T1000 (cell line): ENCODE measurements around the gene MEF2B.
A peak's percentile ranks its signal among the peaks of the same experiment; 100 is the strongest.
"Not testable (repeated sequence)": the region's sequence is repeated elsewhere in the genome, so short reads cannot be mapped to it uniquely, and the experiment has no call there.

Source experiments
- DNase-seq: peaks from one replicate; lab custom pipeline; 2025; ENCODE audit warnings: mixed read lengths; lab: John Stamatoyannopoulos, UW

MEF2B gene

DNA sequence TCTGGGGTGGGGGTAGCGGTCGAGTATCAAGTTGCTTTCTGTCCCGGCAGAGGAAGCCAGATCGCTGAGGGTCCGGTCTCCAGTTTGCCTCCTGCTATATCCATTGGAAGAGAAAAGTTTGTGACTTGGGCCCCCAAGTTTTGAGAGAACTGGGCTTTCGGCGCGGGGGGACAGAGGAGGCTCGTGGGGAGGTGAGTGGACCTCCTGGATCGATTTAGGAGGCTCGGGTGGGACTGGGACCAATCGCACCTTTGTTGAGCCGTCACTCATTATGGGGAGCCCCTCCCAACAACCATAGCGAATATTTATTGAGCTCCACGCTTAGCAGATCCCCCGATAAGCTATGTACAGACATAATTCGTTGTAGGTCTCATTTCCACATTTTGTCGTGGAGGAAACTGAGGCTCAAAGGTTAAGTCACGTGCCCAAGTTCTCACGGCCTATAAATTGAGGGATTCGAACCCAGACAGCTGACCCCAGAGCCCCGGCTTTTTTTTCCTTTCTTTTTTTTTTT, 22.9 kb upstream of the MEF2B start:
- DNase-seq: no peak

DNA sequence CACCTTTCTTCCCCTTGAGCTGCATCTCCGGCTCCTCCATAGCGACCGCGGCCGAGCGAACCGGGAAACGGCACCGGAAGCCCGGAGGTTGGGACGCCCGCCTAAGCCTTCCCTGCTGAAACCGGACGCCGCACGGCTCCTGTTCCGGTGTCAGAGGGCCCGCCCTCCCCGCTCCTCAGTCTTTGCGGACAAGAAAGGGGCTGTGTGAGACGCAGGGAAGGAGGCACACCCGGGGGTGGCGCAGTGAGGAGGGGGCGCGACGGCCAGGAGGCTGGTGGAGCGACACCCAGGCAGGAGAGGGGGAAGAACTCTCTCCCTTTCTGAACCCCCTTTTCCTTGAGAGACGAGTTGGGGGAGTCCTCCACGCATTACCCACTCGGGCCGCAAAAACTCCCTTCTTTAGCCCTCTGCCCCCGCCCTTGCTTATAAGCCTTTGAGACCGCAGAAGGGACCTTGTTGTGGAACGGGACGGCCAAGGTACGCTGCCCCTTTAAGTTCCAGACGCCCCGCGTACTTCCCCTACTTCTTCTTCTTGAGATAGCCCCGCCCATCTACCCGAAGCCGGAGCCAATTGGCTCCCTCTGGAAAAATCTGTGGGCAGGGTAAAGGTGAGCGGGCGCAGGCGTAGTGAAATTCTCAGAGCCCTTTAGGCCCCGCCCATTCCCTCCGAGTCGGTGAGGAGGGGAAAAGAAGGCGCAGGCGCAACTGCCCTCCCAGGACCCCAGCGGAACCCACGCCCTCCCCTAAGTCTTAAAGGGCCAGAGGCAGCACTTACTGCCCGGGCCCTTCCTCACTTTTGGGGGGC, 22.2 kb upstream of the MEF2B start, which contains the start of the genes BORCS8 and RFXANK:
TSS of gene BORCS8 (minus strand) at position 75 of the 805 bp plus-strand sequence. CDS start at position 40, 35 bp downstream.
TSS of gene RFXANK (plus strand) at position 181 of the 805 bp plus-strand sequence. CDS start 1,689 bp downstream, outside the sequence.
- peak; percentile 95 for DNase-seq

DNA sequence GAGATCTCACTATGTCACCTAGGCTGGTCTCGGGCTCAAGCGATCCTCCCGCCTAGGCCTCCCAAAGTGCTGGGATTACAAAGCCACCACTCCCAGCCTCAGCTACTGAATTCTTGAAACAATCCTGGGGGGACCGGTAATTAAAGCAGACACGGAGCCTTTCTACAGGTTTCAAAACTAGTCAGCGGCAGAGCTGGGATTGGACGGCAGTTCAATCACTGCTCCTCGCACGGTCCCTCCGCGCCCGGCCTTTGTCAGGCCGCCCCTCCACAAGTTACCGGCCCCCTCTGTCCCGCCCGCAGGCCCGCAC, 21.7 kb upstream of the MEF2B start:
- DNase-seq: no peak

DNA sequence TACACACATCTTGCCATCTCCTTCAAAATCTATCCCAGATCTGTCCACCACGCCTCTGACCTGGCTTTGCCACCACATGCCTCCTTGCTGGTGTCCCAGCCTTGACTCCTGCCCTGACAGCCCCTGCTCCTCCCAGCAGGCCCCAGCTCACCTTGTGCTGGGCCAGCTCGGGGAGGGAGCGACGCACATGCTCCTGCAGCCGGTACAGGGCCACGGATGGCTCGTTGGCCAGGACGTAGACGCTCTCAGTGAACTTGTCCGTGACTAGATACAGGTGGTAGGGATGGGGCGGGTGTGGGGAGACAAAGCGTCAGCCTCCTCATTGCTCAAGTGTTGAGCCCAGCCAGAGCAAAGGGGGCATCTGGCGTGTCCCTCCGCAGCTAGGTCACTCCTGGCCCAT, 16.7 kb upstream of the MEF2B start:
- DNase-seq: no peak

DNA sequence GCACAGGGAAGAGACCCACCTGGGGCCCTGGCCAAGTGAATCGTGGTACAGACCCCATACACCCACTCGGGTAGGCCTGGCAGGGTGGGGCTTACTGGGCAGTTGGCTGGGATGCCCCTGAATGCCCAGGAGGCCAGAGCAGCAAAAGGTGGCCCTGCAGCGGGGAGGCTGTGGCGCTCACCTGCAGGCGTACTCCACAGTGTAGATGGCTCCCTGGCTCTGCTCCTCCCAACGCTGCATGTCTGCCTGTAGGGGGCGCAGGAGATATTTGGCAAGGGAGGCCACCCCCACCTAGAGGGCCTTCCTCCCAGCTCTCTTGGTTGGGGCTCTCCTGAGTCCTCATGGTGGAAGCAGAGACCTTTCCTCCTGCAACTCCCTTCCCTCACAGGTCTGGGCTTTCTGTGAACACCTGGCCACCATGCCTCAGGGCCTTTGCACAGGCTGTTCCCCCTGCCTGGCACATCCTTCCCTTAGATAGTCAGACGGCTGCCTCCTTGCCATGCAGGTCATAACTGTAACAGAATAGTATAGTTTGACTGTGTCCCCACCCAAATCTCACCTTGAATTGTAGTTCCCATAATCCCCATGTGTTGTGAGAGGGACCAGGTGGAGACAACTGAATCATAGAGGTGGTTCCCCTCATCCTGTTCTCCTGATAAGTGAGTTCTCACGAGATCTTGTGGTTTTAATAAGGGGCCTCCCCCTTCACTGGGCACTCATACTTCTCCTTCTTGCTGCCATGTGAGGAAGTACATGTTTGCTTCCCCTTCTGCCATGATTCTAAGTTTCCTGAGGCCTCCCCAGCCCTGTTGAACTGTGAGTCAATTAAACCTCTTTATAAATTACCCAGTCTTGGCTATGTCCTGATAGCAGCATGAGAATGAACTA, 16.0 kb upstream of the MEF2B start:
- DNase-seq: no peak

DNA sequence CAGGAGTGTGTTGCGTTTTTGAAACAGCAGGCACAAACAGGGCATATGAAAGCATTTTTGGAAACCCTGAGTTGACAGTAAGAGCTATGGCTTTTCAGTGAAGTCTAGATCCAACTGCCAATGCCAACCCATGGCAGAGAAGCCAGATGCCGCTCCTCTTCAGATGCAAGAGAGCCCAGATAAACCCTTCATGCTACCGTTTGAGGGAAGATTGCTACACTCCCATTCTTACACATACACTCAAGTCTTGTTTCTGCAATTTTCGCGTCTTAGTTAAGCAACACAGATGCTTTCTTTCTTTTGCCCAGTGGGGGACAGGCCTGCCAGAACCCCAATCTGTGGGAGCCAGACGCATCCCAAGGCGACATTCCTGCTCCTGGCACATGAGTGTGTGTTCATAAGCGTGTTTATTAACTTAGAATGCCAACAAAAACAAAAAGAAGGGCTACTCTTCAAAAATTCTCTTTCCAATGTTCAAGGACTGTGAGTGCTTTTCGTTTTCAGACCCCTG, 11.5 kb upstream of the MEF2B start:
- no peak for DNase-seq

DNA sequence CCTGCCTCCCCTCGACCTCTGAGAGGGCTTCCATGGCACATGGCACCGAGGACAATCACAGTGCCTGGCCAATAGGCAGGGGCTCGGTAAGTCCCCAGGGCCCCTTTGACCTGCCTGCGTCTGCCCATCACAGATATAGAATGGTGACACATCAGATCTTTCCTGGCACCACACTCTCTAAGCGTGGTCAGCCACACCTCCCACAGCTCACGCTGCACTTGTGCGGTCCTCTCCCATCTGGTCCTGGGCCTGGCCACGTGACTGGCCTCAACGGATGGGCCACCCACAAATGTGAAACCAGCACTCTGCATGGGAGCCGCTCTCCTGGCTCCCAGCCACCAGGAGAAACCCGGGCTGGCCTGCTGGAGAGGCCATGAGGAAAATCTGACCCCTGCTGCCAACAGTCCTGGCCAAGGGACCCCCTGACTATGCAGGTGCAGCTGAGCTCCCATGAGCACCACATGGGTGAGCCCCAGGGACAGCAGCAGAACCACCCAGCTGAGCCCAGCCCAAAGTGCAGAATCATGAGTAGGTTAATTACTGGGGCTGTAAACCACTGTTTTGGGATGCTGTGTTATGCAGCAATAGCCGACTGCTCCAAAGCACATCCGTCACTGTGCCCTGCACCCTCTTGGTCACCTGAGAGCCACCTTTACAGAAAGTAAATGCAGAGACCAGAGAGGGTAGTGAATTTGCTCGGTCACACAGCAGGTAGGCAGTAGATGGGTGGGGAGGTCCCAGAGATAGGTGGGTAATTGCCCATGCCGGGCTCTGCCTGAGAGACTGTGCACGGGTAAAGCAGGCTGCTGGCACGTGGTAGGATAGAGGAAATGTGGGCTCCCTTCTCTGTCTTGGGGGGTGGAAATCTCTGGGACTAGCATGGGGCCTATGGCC, 9.7 kb upstream of the MEF2B start:
- no peak for DNase-seq

DNA sequence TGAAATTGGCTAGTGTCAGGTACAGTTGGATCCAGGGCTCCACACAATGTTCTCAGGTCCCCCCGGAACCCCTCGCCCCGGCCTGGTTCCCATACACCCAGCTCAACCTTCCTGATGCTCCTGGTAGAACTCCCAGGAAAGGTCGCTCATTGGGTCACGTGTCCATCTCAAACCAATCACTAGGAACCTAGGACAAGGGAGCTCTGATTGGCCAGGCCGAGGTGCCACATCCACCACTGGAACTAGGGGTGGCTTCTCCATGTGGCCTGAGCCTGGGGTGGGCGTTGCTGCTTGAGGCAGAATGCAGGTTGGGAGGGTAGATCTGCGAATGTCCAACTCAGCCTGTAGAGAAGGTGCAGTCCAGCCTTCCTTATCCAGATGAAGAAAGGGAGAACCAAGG, 6.9 kb upstream of the MEF2B start:
- DNase-seq: no peak

DNA sequence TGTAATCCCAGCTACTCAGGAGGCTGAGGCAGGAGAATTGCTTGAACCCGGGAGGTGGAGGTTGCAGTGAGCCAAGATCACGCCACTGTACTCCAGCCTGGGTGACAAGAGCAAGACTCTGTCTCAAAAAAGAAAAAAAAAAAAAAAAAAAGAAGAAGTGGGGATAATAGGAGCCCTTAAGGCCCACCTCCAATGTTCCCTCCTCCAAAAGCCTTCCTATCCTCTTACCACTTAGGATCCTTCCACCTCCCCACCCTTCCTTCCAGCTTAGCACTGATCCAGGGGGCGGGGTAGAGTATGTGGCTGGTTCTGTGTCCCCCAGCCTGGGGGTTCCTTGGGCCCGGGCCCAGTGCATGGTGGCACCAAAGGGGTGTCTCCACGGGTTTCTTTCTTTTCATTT, 3.2 kb upstream of the MEF2B start:
- not testable (repeated sequence) for DNase-seq

DNA sequence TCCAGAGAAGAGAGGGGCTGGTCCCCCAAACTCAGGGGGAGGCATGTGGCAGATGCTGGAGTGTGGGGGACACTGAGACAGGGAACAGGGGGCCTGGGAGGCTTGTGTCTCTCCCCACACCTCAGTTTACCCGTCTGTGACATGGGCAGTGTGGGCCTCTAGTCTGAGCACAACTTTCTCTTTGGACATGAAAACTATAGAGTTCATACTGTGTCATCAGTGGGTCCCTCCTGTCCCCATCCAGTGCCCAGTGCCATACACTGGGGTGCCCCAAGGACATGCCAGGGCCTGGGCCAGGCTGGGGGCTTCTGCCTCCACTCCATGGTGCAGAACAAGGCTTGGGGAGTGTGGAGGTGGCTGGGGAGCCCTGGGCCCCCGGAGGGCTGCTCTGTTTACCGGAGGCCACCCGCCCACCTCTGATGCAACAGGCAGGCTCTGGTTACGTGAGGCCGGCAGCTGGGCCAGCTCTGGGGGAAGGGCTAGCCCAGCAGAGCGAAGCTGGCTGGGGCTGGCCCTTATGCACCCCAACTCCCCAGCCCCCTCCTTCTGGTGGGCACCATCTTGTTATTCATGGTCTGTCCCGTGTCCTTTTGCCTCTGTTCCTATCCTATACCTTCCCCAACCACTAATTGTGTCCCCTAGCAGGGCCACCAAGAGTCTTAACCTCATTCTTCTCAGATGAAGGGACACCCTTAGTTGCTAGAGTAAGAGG, 1.9 kb upstream of the MEF2B start:
- DNase-seq: no peak

DNA sequence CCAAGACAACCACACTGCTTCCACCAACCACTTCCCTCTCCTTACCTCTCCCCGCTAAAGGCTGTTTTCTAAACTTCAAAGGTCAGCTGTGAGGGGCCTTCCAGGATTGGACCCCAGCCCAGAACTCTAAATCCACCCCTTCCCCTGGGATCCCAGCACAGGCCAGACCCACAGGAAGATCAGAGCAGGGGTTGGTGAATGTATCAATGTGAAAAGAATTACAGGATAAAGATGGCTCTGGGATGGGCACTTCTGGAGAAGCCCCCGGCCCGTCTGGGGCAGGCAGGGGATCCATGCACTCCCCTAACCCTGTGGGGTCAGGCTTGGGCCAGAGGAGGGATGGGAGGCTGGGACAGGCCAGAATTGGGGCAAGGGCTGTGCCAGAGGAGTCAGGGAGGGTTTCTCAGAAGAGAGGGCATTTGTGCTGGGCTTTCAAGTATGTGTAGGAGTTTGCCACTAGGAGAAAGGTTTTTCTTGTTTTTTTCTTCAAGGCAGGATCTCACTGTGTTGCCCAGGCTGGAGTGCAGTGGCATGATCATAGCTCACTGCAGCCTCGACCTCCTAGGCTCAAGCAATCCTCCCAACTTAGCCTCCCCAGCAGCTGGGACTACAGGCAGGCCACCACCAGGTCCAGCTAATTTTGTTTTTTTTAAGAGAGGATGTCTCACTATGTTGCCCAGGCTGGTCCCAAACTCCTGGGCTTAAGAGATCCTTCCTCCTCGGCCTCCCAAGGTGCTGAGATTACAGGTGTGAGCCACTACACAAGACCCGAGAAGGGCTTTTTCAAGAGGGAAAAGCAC, 1.0 kb upstream of the MEF2B start:
- no peak for DNase-seq

DNA sequence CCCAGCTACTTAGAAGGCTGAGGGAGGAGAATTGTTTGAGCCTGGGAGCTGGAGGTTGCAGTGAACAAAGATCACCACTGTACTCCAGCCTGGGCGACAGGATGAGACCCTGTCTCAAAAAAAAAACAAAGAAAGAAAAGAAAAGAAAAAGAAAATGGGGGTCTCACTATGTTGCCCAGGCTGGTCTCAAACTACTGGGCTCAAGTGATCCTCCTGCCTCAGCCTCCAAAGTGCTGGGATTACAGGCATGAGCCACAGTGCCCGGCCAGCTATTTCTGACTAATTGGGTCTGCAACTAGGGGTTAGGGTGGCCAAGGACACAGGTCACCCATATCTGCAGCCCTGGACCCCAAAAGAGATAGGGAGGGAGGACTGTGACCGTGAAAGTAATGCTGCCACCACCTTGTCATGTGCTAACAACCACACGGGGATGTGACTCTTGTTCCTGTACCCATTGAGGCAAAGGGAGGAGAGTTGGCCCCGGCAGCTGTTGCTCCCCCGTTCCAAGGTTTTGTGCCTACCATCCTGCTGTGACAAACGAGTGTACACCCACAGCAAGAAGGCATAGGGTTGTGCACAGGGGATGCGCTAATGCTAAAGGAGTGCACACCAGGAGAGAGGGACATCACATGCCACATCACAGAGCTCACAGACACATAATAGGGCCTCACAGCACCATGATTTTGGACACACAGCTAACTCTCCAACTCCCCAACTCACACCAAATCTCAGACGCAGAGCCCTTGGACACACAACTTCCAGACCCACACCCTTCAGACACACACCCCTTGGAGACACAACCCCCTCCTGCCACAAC, 619 bp downstream of the MEF2B start:
- DNase-seq: no peak

DNA sequence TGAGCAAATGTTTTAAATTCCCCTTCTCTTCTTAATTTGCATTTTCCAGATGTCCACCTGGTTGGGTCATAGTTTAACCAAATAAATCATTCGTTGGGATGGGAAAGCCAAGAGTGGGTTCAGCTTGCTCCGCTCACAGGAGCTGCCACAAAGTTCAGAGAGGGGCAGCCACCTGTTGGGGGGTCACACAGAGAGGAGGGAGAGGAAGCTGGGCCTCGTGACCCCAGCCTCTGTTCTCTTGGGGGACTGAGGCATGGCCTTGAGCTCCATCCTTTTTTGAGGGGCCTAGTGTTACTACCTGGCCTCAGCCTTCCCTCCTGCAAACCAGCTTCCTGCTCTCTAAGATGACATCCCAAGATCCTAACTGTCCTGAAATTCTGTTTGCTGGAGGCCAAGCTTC, 2.5 kb downstream of the MEF2B start:
- DNase-seq: no peak

DNA sequence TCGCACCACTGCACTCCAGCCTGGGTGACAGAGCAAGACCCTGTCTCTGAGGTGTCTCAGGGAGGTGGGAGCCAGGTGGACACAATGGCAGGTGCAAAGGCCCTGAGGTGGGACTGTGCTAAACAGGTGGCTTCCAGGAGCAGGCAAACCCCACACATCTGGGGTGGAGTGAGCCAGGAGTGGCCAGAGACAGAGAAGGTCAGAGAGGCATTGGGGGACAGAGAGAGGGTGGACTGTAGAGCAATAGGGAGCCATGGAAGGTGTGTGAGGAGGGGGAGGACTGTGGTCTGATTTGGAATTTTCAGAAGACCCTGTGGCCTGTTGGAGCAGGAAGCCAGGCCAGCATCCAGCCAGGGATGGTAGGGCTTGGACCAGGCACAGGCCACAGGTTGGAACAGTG, 4.7 kb downstream of the MEF2B start:
- DNase-seq: no peak

DNA sequence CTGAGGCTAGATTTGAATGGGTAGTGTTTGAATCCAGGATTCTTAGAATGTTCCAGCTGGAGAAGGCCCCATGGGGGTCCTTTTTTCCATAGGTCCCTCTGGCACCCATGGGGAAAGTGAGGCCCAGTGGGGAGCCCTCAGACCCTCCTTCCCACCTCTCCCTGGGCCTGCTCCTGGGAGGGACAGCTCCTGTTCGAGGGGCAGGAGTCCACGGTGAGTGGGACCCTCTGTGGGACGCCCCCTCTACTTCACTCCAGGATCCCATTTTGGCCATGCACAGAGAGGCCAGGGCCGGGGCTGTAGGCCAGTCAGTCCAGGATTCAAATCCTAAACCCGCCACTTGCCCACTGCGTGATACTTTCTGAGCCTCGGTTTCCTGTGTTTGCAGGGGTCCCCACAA, 7.6 kb downstream of the MEF2B start:
- DNase-seq: no peak

DNA sequence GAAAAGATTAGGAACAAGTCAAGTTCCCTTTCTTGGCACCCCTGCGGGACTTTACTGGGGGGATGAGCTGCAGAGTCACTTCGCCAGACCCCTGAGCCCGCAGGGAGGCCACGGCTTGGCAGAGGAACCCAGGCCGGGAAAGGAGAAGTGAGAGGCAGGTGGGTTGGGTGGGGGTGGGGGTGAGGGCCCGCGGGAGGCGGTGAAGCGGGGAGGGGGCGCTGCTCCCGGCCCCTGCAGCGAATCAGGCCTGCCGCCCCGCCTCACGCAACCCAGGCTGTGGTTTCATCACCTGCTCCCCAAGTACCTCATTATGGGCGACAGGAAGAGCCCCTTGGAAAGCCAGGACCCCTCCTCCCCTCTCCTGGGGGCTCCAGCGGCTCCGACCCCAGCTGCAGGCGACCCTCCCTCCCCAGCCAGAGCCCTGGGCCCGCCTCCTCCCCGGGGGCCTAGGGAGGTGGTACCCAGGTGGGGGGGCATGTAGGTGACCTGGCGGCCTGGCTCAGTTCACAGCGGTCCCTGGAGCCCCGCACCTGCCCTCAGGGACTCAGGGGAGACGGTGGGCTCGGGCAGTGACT, 9.5 kb downstream of the MEF2B start:
- DNase-seq: no peak

DNA sequence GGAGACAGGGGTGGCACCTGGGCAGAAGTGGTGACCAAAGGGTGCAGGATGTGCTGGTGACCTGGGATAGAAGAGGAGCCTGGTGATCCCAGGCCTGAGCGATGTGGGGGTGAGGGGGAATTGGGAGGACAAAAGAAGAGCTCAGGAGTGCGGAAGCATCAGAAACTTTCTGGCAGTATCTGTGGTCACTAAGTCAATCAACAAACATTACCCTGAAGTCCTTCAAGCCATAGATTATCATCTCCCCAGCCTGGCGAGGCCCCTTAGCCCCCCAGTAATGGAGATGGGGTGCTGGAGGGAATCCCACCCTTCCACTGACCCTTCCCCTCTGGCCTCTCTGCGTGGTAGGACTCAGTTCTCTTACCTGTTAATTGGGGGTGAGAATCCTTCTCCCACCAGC, 10.5 kb downstream of the MEF2B start:
- DNase-seq: no peak

DNA sequence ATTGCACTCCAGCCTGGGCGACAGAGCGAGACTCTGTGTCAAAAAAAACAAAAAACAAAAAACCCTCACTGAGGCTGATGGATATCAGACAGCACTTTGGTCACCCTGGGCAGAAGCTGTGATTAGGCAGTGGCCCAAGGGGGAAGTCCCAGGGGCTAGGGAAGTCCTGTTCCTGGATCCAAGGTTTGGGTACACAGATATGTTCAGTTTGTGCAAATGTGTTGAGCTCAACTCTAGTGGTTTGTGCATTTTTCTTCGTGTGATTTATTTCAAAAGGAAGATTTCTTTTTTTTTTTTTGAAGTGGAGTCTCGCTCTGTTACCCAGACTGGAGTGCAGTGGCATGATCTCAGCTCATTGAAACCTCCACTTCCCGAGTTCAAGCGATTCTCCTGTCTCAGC, 12.3 kb downstream of the MEF2B start:
- no peak for DNase-seq
